Activated CD8-positive, alpha-beta memory T cell treated with anti-CD3 and anti-CD28 coated beads, Interleukin-2, amount 50 U/mL, for 24 hours (primary cell): Measurements from ENCODE around the gene GUCY1A2.
"Not testable (repeated sequence)": the region's sequence is repeated elsewhere in the genome, so short reads cannot be mapped to it uniquely, and the experiment has no call there.

Source experiments
- DNase-seq: peaks from one replicate; pipeline ENCODE4 v3.0.0-alpha.2; 2020; ENCODE audit errors: extremely low read depth

The GUCY1A2 gene

DNA sequence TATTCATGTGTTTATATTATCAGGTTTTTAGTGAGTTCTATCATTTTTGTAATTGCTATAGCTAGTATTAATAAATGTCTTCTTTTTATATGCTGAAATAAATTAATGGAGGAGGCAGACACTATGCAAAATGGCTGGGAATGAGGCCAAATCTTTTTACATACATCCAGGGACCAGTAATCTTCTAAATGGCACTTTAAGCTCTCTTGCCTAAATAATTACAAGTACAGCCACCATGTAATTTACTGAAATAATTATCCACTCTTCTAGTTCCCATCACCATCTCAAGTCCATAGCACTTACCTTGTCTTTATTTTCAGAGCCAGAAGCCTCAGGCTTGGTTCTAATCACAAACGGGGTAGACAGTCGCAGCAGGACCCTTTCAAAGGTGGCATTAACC is 79.1 kb downstream of the GUCY1A2 start:
- DNase-seq, result no peak

DNA sequence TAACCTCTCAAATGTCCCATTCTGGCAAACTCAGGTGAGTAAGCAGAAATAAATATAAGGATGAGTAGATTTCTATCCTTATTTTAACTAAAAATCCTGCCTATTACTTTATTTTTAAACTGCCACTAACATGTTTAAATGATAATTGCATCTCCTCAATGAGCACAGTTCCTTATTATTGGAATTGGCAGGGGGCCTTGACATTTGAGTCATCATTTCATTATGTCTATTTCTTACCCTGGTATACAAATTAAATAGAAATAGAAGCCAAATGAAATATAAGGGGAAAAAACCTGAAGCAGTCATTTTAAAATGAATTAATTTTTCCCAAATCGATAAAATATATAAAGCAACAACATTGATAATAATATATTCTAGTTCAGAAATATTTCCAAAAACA is 81.2 kb downstream of the GUCY1A2 start:
- DNase-seq, result no peak

DNA sequence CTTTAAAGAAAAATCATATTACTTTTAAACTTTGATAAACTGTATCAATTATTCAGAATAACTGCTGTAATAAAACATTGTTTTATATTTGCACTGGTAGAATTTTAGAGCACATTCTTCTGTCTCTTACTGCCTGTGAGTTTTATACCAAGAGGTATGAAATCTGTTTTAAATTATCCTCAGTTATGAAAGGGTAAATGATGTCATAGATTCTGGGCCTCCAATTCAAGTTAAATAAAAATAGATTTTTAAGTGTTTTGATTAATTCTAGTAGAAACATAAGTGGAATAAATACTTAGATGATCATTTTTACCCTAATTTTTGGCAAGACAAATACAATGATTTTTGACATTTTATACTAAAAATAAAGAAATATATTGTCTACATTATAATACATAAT is 93.0 kb downstream of the GUCY1A2 start:
- DNase-seq, result no peak

DNA sequence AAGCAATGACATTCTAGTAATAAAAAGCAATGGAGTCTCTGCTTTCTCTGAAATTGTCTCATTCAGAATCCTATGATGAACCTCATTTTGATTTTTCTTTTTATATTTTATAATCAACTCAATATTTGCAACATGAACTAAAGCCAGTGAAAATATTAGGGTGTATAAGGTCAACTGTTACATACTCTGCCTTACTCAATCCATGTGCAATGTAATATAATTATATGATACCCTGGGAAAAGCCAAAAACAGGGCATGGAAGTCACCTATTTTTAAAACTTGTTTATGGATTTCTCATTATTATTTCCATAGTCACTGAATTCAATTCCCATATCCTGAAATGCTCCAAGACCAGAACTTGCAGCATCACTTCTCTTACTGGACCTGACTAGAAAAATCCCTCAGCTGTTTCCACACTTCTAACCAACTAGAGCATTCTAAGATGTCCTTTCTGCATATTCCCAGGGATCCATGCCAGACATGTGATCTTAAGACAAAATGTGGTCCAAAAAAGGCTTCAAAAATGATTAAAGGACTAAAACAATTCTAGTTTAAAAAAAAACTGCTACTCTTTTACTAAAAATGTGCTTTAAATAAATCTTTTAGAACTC is 97.3 kb downstream of the GUCY1A2 start:
- DNase-seq, result no peak

GRCh38 chr11:106917973-106918372 is 100.3 kb downstream of the GUCY1A2 start:
- no peak for DNase-seq

- no peak for DNase-seq
These were observed 103.9 kb downstream of the GUCY1A2 start for GRCh38 chr11:106914409-106914808.

DNA sequence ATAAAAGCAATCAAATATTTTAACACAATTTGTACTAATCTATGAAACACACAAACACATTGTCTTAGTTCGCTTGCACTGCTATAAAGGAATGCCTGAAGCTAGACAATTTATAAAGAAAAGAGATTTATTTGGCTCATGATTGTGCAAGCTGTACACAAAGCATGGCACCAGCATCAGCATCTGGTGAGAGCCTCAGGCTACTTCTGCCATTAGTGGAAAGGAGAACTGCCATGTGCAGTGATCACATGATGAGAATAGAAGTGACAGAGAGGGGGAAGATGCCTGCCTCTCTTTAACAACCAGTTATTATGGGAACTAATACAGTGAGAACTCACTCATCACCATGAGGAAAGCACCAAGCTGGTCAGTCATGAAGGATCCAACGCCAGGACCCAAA is 105.1 kb downstream of the GUCY1A2 start:
- no peak for DNase-seq

GRCh38 chr11:106904826-106905225 is 113.5 kb downstream of the GUCY1A2 start:
- DNase-seq, result no peak

GRCh38 chr11:106889718-106890117 is 128.6 kb downstream of the GUCY1A2 start:
- DNase-seq, result no peak

- DNase-seq, result no peak
These were observed 129.9 kb downstream of the GUCY1A2 start for GRCh38 chr11:106888386-106888785.

- not testable (repeated sequence) for DNase-seq
These were observed 134.6 kb downstream of the GUCY1A2 start for GRCh38 chr11:106883693-106884092.

GRCh38 chr11:106879832-106880546 is 138.3 kb downstream of the GUCY1A2 start:
- no peak for DNase-seq

DNA sequence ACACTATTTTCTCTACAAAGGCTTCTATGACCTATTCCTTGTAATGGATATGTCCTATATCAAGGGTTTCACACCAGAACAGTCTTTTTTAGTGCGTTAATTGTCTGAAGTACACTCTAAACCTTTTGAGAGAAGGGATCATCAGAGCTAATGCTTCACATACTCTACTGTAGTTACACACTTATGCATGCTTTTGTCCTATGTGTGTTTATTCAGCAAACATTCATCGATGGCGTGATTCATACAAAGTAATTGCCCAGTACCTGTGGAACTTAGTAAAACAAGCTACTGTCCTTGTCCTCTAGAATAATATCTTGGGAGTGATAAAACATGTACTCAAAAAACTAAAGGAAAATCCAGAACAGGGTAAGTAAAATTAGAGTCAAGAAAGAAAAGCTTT is 139.2 kb downstream of the GUCY1A2 start:
- no peak for DNase-seq

GRCh38 chr11:106875013-106875412 is 143.3 kb downstream of the GUCY1A2 start:
- no peak for DNase-seq

DNA sequence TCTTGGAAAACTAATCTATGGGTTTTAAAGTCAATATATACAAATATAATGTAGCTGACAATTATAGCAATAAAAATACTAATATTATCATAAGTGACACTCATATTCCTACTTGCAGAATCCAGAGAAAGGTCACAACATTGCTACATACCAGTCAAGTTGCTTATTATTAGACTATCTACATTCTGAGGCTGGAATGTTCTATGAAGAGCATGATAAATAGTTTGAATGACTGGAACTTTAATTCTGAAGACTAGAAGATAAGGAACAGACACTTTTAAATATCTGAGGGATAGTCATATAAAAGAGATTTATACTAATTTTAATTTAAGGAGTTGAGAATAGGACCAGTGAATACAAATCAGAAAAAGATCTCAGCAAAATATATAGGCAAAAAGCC is 146.0 kb downstream of the GUCY1A2 start:
- DNase-seq, result no peak

- DNase-seq, result no peak
These were observed 160.1 kb downstream of the GUCY1A2 start for GRCh38 chr11:106858200-106858599.

GRCh38 chr11:106856566-106856965 is 161.7 kb downstream of the GUCY1A2 start:
- DNase-seq, result no peak

DNA sequence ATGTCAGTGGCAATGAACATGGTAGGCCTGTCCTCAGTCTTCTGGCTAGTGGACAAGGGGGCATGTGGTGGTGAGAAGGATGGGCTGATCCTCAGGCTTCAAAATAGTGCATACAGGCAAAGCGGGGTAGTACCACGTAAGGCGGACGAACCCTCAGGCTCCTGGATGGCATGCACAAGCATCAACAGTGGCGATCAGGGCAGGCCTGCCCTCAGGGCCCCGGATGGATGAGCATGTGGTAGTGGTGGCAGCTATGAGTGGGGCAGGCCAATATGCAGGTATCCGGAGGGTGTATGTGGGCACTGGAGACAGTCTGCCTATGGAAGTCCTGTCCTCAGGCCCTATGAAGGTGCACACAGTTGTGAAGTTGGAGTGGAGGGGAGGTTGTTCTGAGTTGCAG is 163.8 kb downstream of the GUCY1A2 start:
- no peak for DNase-seq

GRCh38 chr11:106853850-106854401 is 164.3 kb downstream of the GUCY1A2 start:
- no peak for DNase-seq

DNA sequence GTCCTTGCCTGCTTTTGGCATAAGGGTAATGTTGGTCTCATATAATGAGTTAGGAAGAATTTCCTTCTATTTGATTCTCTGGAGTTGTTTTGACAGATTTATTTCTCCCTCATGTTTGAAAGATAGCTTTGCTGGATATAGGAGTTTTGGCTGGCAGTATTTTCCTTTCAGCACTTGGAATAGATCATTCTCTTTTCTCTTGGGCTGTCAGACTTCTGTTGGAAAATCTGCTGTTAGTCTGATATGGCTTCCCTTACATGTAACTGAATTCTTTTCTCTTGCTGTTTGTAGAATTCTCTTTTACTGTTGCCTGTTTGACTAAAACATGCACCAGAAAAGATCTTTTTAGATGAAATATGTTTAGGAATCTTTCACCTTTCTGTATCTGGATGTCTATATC is 165.5 kb downstream of the GUCY1A2 start:
- DNase-seq, result no peak

DNA sequence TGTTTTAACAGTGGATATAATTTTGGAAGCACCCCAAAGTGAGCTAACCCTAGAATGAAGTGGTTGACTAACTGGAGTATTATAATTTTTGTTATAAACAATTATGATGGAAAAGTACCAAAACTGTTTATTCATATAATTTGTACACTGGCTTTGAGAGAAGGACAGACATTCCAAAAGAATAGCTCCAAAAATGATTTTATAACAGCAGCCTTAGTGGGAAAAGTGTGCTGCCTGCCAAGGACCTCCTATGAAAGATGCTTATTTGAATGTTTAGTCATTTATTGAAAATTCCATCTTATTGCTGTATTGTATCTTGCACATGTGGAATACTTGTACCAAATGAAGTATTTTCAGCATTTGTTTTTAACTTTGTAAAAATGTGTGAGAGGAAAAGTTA is 169.8 kb downstream of the GUCY1A2 start:
- no peak for DNase-seq

DNA sequence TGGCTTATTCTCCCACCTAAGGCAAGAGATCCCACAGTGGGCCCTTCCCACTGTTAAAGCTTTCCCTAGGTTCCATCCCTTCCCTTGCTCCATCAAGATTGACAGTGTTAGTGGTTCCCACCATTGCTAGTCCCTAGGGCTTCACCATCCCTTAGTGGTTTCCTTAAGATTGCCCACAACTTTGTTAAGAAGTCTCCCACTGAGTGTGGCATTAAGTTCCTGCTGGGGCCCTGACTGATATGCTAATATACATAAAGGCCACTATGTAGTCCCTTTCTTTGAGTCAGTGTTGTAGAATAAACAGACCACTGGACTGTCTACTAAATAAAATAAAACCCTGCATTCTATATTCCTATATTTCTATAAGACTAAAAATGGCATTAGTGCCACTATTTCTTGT is 176.1 kb downstream of the GUCY1A2 start:
- DNase-seq, result no peak

- no peak for DNase-seq
These were observed 177.3 kb downstream of the GUCY1A2 start for GRCh38 chr11:106840947-106841346.
